ENCODE measurements around the gene ACTN4. TPM values are rescaled to one million over a fixed set of nuclear protein-coding genes. Genes with fewer than 3 reads are reported as not detected.
A peak's percentile ranks its signal among the peaks of the same experiment; 100 is the strongest.

The ACTN4 gene
- total RNA-seq, 2 experiments from 2014 or later = 86.8 to 178 TPM

DNA sequence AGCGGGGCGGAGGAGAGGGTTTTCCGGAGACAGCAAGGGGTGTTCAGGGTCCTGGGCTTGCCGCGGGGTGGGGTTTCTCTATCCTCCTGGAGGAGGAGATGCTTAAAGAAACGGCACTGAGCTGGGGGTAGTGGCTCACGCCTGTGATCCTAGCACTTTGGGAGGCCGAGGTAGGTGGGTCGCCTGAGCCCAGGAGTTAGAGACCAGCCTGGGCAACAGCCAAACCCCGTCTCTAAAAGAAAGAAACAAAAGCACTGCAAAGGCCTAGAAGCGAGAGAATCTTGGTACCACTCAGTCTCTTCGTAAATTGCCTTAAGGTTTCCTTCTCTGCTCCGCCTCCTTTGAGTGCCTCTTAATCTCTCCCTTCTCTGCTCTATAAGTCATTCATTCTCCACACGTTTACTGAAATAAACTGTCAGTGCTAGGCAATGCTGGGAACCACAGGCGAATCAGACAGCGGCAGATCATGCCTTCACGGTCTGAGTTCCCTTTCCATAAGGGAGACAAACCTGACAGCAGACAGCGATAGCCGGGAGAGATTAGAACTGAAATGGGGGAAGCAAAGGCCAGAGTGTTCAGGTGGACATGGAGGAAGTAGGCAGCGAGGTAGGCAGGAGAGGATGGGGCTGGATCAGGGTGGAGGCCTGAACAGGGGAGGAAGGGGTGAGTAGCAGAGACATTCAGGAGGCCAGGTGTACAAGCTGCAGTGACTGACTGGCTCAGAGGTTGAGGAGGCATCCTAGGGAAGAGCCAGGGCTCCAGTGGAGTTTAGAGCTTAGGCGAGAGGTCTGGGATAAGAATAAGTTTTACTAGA, 27.9 kb upstream of the ACTN4 start:
- H2AFZ ChIP-seq (ENCODE audit: low read length) = peak overlapping the region; percentile 26; the same call in 1 of the 2 replicates
- peaks cover 34% of the 10 kb centered on the region for H3K4me1 ChIP-seq (ENCODE audit: insufficient read depth, low read length, poor library complexity, severe bottlenecking)
- BruUV-seq (replicated peaks) = TSS peak; percentile 60
- H3K9me3 ChIP-seq (ENCODE audit: low read length) = no peaks in the 10 kb centered on the region
- H3K79me2 ChIP-seq (ENCODE audit: insufficient read depth, low read depth, low read length) = peaks cover 58% of the 10 kb centered on the region
- ChIA-PET CTCF (ENCODE audit: unreplicated experiment) (interaction anchor here (0.5 to 1.4 kb wide), 3 partner anchors 17 to 311 kb away, joined by 3 to 4 read pairs (median 3); partner anchors contain the start of genes MRPS12 and SARS2), POLR2A (interaction anchor here (0.5 to 2.3 kb wide), 9 partner anchors 18 to 726 kb away, joined by 3 to 5 read pairs (median 3); no protein-coding TSS in a partner anchor)
- H3K36me3 ChIP-seq (ENCODE audit: insufficient read depth, low read length) = peaks cover 57% of the 10 kb centered on the region
- H3K4me3 ChIP-seq (ENCODE audit: low read depth, low read length, poor library complexity, severe bottlenecking) = peak overlapping the region; percentile 92
- peak overlapping the region; percentile 99 for H3K4me2 ChIP-seq (ENCODE audit: low read length)
- no peak for TF ChIP-seq EZH2phosphoT487 (IDR thresholded peaks at IDR 0.05; ENCODE audit: borderline replicate concordance, low read depth, low read length)
- DNase-seq (ENCODE audit: low spot score) = no peak
- peak overlapping the region; percentile 52 for H3K27ac ChIP-seq (ENCODE audit: low read depth, low read length, poor library complexity, severe bottlenecking)
- intact Hi-C loops (cut with micrococcal nuclease; ENCODE audit: unreplicated experiment) = loop anchor here (2.0 to 5.0 kb wide), 2 partner anchors 63 to 217 kb away; partner anchors contain the start of gene FAM98C
- peaks cover 11% of the 10 kb centered on the region; the same call in 1 of the 2 replicates for H4K20me1 ChIP-seq (ENCODE audit: insufficient read depth, low read length)
- no peaks in the 10 kb centered on the region for H3K9me2 ChIP-seq (ENCODE audit: insufficient read depth, low read length)

GRCh38 chr19:38624822-38625221, 22.6 kb upstream of the ACTN4 start:
- Histone ChIP-seq H3K4me1 (ENCODE audit: insufficient read depth, low read length, poor library complexity, severe bottlenecking) (peaks cover 7% of the 10 kb centered on the region), H3K9me2 (ENCODE audit: insufficient read depth, low read length) (no peaks in the 10 kb centered on the region), H4K20me1 (ENCODE audit: insufficient read depth, low read length) (peaks cover 6% of the 10 kb centered on the region; the same call in 1 of the 2 replicates), H2AFZ (ENCODE audit: low read length) (no peak overlapping the region), H3K79me2 (ENCODE audit: insufficient read depth, low read depth, low read length) (peaks cover 20% of the 10 kb centered on the region), H3K4me2 (ENCODE audit: low read length) (no peak overlapping the region), H3K36me3 (ENCODE audit: insufficient read depth, low read length) (peaks cover 87% of the 10 kb centered on the region), H3K9me3 (ENCODE audit: low read length) (no peaks in the 10 kb centered on the region), H3K27ac (ENCODE audit: low read depth, low read length, poor library complexity, severe bottlenecking) (no peak overlapping the region), H3K4me3 (ENCODE audit: low read depth, low read length, poor library complexity, severe bottlenecking) (no peak overlapping the region)
- DNase-seq (ENCODE audit: low spot score) = no peak
- no TSS peak for BruUV-seq (replicated peaks)
- POLR2A ChIA-PET = no interaction called here
- no peak for TF ChIP-seq EZH2phosphoT487 (IDR thresholded peaks at IDR 0.05; ENCODE audit: borderline replicate concordance, low read depth, low read length)
- TF ChIP-seq, protein P1, sequence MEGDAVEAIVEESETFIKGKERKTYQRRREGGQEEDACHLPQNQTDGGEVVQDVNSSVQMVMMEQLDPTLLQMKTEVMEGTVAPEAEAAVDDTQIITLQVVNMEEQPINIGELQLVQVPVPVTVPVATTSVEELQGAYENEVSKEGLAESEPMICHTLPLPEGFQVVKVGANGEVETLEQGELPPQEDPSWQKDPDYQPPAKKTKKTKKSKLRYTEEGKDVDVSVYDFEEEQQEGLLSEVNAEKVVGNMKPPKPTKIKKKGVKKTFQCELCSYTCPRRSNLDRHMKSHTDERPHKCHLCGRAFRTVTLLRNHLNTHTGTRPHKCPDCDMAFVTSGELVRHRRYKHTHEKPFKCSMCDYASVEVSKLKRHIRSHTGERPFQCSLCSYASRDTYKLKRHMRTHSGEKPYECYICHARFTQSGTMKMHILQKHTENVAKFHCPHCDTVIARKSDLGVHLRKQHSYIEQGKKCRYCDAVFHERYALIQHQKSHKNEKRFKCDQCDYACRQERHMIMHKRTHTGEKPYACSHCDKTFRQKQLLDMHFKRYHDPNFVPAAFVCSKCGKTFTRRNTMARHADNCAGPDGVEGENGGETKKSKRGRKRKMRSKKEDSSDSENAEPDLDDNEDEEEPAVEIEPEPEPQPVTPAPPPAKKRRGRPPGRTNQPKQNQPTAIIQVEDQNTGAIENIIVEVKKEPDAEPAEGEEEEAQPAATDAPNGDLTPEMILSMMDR (conservative IDR thresholded peaks at IDR 0.05; ENCODE audit: low read length) = no peak
- intact Hi-C loops (cut with micrococcal nuclease; ENCODE audit: unreplicated experiment) = no loop called here
- CTCF ChIA-PET (ENCODE audit: unreplicated experiment) = no interaction called here

- no peak for TF ChIP-seq EZH2phosphoT487 (IDR thresholded peaks at IDR 0.05; ENCODE audit: borderline replicate concordance, low read depth, low read length)
- TF ChIP-seq, protein P1 (conservative IDR thresholded peaks at IDR 0.05; ENCODE audit: low read length) = no peak
- H3K36me3 ChIP-seq (ENCODE audit: insufficient read depth, low read length) = peaks cover 86% of the 10 kb centered on the region
- DNase-seq (ENCODE audit: low spot score) = no peak
- no peak overlapping the region for H3K4me2 ChIP-seq (ENCODE audit: low read length)
- H3K4me3 ChIP-seq (ENCODE audit: low read depth, low read length, poor library complexity, severe bottlenecking) = no peak overlapping the region
- no peaks in the 10 kb centered on the region for H3K4me1 ChIP-seq (ENCODE audit: insufficient read depth, low read length, poor library complexity, severe bottlenecking)
- no peaks in the 10 kb centered on the region for H3K9me3 ChIP-seq (ENCODE audit: low read length)
- H3K79me2 ChIP-seq (ENCODE audit: insufficient read depth, low read depth, low read length) = peaks cover 4% of the 10 kb centered on the region; the same call in 1 of the 2 replicates
- intact Hi-C loops (cut with micrococcal nuclease; ENCODE audit: unreplicated experiment) = no loop called here
- ChIA-PET CTCF (ENCODE audit: unreplicated experiment) (no interaction called here), POLR2A (no interaction called here)
- H3K27ac ChIP-seq (ENCODE audit: low read depth, low read length, poor library complexity, severe bottlenecking) = no peak overlapping the region
- BruUV-seq (replicated peaks) = no TSS peak
- no peaks in the 10 kb centered on the region for H3K9me2 ChIP-seq (ENCODE audit: insufficient read depth, low read length)
- H4K20me1 ChIP-seq (ENCODE audit: insufficient read depth, low read length) = no peaks in the 10 kb centered on the region
- H2AFZ ChIP-seq (ENCODE audit: low read length) = no peak overlapping the region
These were observed 21.0 kb upstream of the ACTN4 start for GRCh38 chr19:38626401-38626800.
